ENCODE data around the gene GRK5.

- TF ChIP-seq POLR2A (IDR thresholded peaks at IDR 0.05) = no peak
- no peak for TF ChIP-seq CTCF (IDR thresholded peaks at IDR 0.05)
- TF ChIP-seq EP300 (IDR thresholded peaks at IDR 0.05; ENCODE audit: low read depth) = no peak
- no peak for TF ChIP-seq POLR2AphosphoS5 (IDR thresholded peaks at IDR 0.05)
Measured at GRCh38 chr10:119316729-119317097, 109.3 kb downstream of the GRK5 start.
